GM18870 (cell line): ENCODE results near the gene RPTOR.

Experiments
- ATAC-seq: cut with Tn5 transposase; IDR thresholded peaks from one replicate; pipeline ENCODE4 v1.9.1; 2021; ENCODE audit warnings: moderate library complexity; ENCODE audit not compliant: unreplicated experiment

The RPTOR gene

GRCh38 chr17:80826346-80826954 lies 281.8 kb downstream of the RPTOR start:
- no peak for ATAC-seq

DNA sequence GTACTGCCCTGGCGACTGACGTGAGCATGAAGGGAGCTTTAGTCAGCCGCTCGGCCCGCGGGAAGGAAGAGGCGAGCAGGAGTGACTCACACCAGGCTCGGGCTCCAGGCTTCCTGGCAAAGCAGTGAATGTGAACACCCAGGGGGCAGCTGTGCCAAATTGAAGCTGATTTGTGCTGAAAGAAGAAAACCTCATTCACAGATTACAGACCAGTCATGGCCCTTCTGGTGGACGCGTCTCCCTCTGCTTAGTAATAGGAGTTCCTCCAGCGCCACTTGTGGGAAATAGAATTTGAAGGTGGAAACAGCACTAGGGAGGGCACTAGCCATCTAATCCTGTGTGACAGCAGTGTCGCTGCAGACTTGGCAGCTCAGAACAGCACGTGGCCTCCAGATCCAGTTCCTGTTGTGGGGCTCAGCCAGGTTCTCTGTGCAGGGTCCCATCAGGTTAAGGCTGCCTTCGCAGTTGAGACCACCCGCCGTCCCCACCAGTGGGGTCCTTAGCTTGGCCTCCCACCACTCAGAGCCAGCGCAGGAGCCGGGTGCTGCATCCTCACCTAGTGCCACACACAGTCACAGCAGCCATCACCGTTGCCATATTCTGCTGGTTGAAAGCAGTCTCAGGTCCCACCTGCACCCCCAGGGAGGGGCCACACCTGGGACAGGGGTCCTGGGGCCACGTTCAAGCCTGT lies 282.5 kb downstream of the RPTOR start:
- no peak for ATAC-seq

DNA sequence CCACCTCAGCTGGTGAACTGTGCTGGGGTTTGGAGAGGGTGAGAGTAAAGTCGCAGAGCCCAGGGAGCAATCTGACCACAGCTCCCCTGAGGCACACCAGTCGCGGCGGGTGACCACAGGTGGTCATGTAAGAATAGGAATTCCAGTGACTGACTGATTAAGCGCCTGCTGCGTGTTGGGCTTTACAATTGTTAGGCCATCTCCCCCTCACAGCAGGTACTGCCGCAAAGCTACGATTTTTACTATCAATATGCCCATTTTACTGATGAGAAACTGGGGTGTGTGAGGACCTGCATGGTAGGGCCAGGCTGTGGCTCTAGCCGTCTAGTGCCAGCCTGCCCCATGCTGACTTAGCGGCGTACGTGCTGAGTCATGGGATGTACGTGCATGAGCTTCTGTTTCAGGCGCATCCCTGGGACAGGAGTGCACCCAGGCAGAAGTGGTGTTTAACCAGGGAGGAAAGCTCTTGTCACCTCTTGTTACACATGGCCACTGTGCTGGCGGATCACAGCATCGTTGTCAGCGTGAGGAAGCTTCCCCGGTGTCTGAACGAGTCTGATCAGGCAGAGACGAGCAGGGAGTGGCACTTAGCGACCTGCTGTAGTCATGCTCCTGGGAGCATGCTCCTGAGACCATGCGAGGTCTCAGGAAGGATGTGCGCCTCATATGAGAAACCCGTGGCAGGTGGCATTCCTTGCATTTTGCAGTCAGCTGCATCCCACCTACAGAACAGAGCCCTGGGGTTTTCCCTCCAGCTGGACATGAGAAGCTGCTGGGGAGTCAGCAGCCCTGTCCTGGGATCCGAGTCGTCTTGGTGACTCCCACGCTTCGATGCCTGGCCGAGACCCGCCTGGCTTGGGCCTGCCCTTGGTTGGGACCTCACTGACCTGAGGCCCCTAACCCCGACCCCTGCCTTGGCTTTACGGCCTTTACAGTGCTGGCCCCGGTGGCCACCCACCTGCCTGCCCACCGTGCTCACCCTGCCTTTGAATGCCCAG lies 283.3 kb downstream of the RPTOR start:
- ATAC-seq = no peak

DNA sequence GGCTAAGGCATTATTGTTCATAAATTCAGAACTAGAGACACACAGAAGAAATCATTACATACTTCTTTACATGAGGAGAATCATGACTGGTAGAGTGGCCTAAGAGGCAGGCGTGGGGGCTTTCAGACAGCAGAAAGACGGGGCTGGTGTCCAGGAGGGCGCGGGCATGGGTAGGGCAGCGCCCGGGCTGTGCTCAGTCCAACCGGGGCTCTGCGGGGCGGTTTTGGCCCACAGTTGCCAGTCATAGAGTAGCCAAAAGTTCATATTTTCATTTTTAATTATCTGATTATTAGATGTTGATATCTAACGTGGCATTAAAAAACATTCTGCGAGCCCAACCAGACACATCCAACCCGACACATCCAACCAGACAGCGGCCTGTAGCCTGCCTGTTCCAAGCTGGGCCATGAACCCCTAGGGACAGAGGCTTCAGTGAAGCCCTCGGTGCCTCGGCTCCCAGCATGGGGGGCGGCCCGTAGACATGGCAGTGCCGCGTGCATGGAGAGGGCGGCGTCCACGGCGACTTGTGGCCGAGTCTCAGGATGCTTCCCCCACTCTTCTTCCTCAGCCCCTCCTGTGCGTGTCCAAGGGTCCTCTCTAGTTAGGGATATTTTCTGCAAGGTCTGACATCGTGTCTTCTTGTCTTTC lies 284.7 kb downstream of the RPTOR start:
- ATAC-seq = no peak

GRCh38 chr17:80830020-80830780 lies 285.6 kb downstream of the RPTOR start:
- no peak for ATAC-seq

DNA sequence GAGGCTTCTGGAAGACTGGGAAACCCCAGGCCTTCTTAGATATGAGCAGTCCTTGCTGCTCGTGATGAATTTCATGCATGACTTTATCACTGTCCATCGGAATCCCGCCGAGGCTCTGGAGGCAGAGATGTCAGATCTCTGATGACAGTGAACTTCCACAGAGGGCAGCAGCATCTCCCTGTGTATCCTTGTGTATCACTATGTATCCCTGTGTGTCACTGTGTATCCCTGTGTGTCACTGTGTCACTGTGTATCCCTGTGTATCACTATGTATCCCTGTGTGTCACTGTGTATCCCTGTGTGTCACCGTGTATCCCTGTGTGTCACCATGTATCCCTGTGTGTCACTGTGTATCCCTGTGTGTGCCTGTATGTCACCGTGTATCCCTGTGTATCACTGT lies 286.9 kb downstream of the RPTOR start:
- no peak for ATAC-seq

DNA sequence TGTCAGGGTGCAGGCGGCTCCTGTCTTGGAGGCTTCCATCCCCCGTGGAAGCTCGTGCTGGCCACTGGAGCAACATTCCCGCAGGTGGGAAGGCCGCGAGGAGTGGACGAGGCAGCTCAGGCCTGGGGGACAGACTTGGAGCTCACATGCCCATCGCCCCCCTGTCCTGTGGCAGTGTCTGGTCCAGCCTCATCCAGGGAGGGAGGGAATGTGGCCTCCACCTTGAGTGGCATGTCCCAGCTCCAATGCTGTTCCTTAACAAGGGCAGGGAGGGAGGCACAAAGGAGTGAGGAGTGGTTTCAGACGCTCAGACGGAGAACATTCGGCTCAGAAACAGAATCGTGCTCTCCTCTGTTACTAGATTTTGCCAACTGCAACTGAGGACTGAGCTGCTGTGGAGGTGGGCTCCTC lies 287.6 kb downstream of the RPTOR start:
- no peak for ATAC-seq

GRCh38 chr17:80832888-80833583 lies 288.4 kb downstream of the RPTOR start:
- peak; percentile 65 for ATAC-seq

GRCh38 chr17:80833952-80834892 lies 289.6 kb downstream of the RPTOR start:
- ATAC-seq = no peak

DNA sequence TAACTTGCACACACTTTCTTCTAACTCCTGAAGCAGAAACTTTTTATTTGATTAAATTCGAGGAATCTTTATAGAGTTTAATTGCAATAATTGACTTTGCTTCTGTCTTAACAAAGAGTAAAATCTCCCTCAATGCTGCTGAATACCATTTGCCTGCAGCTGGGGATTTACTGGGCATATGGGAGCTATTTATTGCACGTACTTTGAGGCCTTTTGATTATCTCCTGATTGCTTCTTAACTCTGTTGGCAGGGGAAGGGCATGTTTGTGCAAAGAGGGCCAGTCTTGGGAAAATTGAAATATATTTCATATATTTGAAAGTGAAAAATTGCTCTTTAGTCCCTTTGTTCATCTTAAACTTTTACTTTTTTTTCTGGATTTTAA lies 290.2 kb downstream of the RPTOR start:
- ATAC-seq = no peak

- no peak for ATAC-seq
Measured at GRCh38 chr17:80835816-80836657, 291.4 kb downstream of the RPTOR start.

DNA sequence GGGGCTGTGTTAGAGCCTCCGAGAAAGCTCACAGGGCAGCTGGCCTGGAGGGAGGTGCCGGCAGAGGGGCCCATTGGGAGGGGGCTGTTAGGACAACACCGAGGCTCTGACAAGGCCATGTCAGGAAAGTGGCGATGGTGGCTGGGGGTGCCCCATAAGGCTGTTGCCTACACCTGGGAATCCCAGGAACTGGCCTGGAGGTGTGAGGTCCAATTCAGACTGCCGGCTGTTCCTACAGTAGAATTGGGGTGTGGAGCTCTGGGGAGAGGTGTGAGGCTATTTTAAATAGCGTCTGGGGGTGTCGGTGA lies 292.0 kb downstream of the RPTOR start:
- no peak for ATAC-seq

DNA sequence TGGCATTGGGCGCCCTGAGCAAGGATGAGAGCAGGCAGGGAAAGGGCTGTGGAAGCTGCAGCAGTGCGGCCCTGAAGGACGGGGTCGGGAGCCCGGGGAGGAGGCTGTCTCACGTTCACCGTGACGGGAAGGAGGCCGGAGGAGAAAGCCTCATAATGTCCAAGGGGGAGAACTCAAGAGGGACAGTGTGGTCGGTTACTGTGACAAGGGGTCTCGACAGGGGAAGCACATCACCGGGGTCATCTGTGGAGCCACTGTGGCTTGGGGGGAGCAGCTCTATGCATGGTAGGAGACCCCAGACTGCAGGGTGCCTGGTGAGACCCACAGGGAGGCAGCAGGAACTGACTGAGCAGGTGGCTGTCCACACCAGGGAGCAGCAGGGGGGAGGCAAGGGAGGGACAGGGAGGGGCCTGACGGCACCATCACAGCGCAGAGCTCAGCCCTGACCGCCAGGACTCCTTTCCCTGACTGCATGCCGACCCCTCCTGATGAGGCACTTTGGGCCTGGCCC lies 292.4 kb downstream of the RPTOR start:
- ATAC-seq = no peak

DNA sequence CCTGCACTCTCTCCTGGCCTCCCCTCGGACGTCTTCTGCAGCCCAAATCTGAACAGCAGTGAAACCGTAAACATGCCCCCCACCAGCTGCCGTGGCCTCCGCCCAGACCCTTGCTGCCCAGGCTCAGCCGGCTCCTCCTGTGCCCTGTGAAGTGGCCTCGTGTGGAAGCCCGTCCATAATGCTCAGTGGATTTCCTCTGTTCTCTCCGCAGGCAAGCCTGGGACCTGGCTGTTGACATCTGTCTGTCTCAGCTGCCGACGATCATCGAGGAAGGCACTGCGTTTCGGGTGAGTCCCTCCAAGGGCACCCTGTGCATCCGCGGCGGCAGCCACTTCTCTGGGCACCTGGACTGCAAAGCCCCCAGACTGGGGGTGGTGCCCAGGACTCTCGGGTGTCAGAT lies 293.1 kb downstream of the RPTOR start:
- ATAC-seq = no peak

DNA sequence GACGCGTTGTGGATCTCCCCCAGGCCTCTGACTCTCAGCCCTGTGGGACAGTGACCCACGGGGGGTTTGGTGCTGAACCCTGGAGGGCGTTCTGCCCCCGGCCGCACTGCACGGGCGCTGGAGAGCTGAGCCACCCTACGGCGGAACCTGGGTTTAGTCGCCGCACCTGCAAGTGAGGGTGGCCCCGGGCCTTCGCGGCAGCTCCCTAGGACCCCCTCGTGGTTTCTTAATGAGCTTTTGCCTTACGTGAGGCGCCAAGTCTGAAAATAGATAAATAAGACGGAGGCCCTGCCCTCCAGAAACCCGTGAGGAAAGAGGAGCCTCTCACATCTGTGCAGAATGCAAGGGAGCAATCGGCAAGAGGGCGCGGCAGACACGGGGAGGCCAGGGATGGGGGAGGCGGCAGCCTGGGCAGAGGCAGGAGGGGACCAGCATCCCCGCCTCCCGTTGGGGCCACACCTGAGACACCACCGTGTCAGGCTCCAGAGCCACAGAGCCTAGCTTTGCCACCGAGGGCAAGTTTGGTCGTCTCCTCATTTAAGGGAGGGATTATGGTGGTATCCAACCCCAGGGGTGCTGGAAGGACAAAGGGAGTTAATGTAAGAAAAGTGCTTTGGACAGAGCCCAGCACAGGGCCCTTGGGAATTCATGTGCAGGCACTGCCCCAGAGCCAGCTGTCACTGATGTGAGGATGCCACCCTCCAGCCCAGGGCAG lies 293.8 kb downstream of the RPTOR start:
- no peak for ATAC-seq

- ATAC-seq = no peak
Measured at GRCh38 chr17:80839026-80839345, 294.3 kb downstream of the RPTOR start.

DNA sequence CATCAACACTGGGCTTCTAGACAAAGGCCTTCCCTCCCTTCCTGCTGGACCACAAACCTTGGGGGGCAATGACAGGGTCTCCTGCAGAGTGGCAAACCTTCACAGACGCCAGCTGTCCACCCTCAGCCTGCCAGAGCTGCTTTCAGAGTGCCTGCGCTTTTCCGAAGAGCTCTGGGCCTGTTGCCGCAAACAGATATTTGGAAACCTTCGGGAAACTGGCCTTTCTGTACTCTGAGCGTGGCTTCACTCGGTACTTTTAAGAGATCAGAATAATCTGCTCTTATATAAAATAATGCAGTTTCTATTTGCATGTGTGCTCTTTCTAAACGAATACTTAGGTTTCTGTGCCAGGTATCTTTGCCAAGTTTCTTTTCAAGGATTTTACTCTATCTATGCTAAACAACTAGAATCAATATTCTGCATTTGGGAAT lies 294.9 kb downstream of the RPTOR start:
- no peak for ATAC-seq
